ENCODE measurements around the gene MAPKAP1. TPM values are rescaled to one million over a fixed set of nuclear protein-coding genes. Genes with fewer than 3 reads are reported as not detected.
A peak's percentile ranks its signal among the peaks of the same experiment; 100 is the strongest.

The MAPKAP1 gene
- total RNA-seq, 1 donor from 2014 or later: 49.6 TPM

GRCh38 chr9:125747053-125747764 lies 40.2 kb upstream of the MAPKAP1 start, which contains the start of gene PBX3:
TSS of gene PBX3 (plus strand) at chr9:125747373.
- H3K27ac ChIP-seq: peak within 1 kb of the TSS; percentile 79 to 93
- intact Hi-C loops (cut with DNase I): loop anchor here (5.0 to 10.0 kb wide), 3 partner anchors 802 to 975 kb away; partner anchors contain the start of genes GOLGA1 and NR6A1
- no peaks in the 10 kb centered on the region for H3K27me3 ChIP-seq
- peak within 1 kb of the TSS; percentile 70 to 88 for H3K4me3 ChIP-seq
- peak in 1 of 2 donors; percentile 69 for DNase-seq (ENCODE audit: low spot score in 2 of 2)
- no peaks in the 10 kb centered on the region for H3K4me1 ChIP-seq
- no peaks in the 10 kb centered on the region for H3K36me3 ChIP-seq
- no peaks in the 10 kb centered on the region for H3K9me3 ChIP-seq
- no peak for TF ChIP-seq CTCF (IDR thresholded peaks at IDR 0.05)

GRCh38 chr9:125746774-125747052 lies 39.7 kb upstream of the MAPKAP1 start:
- Histone ChIP-seq H3K27me3 (no peaks in the 10 kb centered on the region), H3K4me3 (peak overlapping the region; percentile 65 to 88), H3K4me1 (no peaks in the 10 kb centered on the region), H3K27ac (peak overlapping the region; percentile 79 to 93), H3K36me3 (no peaks in the 10 kb centered on the region), H3K9me3 (no peaks in the 10 kb centered on the region)
- intact Hi-C loops (cut with DNase I): loop anchor here (1.0 to 10.0 kb wide), 4 partner anchors 39 to 974 kb away; partner anchors contain the start of genes GOLGA1, MAPKAP1 and NR6A1
- DNase-seq (ENCODE audit: low spot score in 2 of 2): no peak
- no peak for TF ChIP-seq CTCF (IDR thresholded peaks at IDR 0.05)

DNA sequence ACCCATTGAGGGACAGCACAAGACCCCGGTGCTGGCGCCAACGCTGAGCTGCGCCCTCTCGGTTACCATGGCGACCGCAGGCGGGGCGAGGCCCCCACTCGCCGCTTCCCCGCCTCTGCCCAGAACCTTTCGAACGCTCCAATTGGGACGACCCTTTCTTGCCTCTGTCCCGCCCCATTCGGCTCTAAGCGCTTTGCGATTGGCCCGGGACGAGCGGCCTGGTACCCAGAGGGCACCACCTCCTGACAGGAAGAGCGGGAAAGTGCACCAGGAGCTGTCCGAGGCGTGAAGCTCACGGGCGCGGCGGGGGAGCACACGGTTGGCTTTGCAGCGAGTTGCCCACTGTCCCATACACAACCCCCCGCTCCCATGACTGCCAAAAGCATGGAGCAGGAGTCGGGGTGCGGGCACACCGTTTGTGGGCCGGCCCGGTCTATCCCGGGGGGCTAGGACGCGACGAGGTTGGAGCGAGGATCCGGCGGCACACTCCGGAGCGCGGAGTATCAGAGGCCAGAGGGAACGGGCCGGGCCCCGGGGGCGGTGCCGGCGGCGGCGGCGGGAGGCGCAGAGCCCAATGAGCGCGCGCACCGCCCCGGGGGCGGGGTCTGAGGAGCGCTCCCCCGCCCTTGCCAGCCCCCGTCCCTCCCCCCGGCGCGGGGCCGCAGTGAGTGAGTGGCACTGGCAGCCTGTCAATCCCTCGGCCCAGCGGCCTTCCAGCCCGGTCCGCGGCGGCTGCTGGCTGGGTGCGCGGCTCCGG lies 39.2 kb upstream of the MAPKAP1 start:
- H3K9me3 ChIP-seq: no peaks in the 10 kb centered on the region
- no peak for TF ChIP-seq CTCF (IDR thresholded peaks at IDR 0.05)
- no peaks in the 10 kb centered on the region for H3K36me3 ChIP-seq
- H3K4me1 ChIP-seq: no peaks in the 10 kb centered on the region
- intact Hi-C loops (cut with DNase I): loop anchor here (1.0 to 10.0 kb wide), 4 partner anchors 39 to 974 kb away; partner anchors contain the start of genes GOLGA1, MAPKAP1 and NR6A1
- H3K27ac ChIP-seq: peak overlapping the region; percentile 79 to 93
- peak overlapping the region; percentile 65 to 88 for H3K4me3 ChIP-seq
- peak; percentile 82 to 97 for DNase-seq (ENCODE audit: low spot score in 2 of 2)
- H3K27me3 ChIP-seq: no peaks in the 10 kb centered on the region

GRCh38 chr9:125745682-125746016 lies 38.6 kb upstream of the MAPKAP1 start:
- intact Hi-C loops (cut with DNase I): loop anchor here (1.0 to 10.0 kb wide), 4 partner anchors 38 to 973 kb away; partner anchors contain the start of genes GOLGA1, MAPKAP1 and NR6A1
- no peak for DNase-seq (ENCODE audit: low spot score in 2 of 2)
- Histone ChIP-seq H3K9me3 (no peaks in the 10 kb centered on the region), H3K36me3 (no peaks in the 10 kb centered on the region), H3K4me3 (peak overlapping the region; percentile 65 to 88), H3K27ac (peak overlapping the region; percentile 79 to 93), H3K4me1 (no peaks in the 10 kb centered on the region), H3K27me3 (no peaks in the 10 kb centered on the region)
- no peak for TF ChIP-seq CTCF (IDR thresholded peaks at IDR 0.05)

- intact Hi-C loops (cut with DNase I): loop anchor here (5.0 to 10.0 kb wide), 3 partner anchors 800 to 973 kb away; partner anchors contain the start of genes GOLGA1 and NR6A1
- Histone ChIP-seq H3K27ac (no peak overlapping the region), H3K4me1 (no peaks in the 10 kb centered on the region), H3K27me3 (no peaks in the 10 kb centered on the region), H3K4me3 (no peak overlapping the region), H3K36me3 (no peaks in the 10 kb centered on the region), H3K9me3 (no peaks in the 10 kb centered on the region)
- TF ChIP-seq CTCF (IDR thresholded peaks at IDR 0.05): no peak
- DNase-seq (ENCODE audit: low spot score in 2 of 2): no peak
Observed at GRCh38 chr9:125745018-125745417, 38.0 kb upstream of the MAPKAP1 start.

Data from ascending aorta (tissue), 2 donors.